Fibroblast of villous mesenchyme (primary cell): Measurements from ENCODE around the gene BPHL. TPM values are rescaled to one million over a fixed set of nuclear protein-coding genes. Genes with fewer than 3 reads are reported as not detected.
"Not testable (repeated sequence)": the region's sequence is repeated elsewhere in the genome, so short reads cannot be mapped to it uniquely, and the experiment has no call there.

Experiments used
- DNase-seq: peaks from one replicate; pipeline ENCODE4 v3.0.0-alpha.2; 2010; ENCODE audit warnings: low read depth
- H3K4me3 ChIP-seq: 2 replicates; pipeline ENCODE4 v1.5.1; 2011; ENCODE audit warnings: low read depth, mild to moderate bottlenecking, low read length
- total RNA-seq: library from RNA; depleted of rRNA; stranded (reverse); fragments of >200 nt; gene quantifications from 2 replicates; pipeline ENCODE4 v1.2.3, GENCODE V29; 2012
- TF ChIP-seq, protein P1 (sequence below): IDR thresholded peaks from 2 replicates; pipeline ENCODE4 v1.5.1; 2012; ENCODE audit warnings: low read depth, mild to moderate bottlenecking, low read length; ENCODE audit not compliant: insufficient read depth

BPHL gene
- total RNA-seq, 1 donor, result 17.3 TPM

DNA sequence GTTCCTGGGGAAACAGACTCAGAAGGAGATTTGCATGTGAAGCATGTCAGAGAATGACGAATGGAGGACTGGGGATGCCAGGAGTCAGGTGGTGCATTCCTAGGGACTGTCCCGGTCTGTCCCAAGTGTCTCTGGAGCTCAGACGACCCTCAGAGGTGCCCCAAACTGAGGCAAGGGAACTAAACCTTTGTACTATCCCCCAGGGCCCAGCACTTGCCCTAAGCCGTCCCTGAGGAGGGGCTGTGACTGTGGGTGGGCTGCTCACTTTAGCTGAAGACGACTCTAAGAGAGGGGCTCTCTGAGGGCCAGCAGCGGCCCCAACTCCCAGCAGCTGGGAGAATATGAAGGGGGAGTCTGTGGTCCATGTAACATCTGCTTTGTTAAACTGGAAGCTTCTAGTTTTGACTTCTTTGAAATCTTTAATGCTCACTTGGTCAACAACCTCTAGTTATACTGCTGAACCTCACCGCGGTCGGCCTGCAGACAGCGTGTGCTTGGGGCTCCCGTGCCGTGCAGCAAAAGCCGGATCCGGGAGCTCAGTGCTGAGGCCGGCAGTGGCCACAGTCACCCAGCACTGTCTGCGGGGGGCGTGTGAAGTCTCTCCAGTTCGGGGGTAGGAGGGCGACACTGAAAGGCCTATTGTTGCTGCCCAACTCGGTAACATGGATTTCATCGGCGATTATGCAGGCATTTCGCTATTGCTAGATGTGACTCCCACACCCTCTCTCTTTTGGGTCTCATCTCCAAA, 74.8 kb downstream of the BPHL start:
- TF ChIP-seq, protein P1, sequence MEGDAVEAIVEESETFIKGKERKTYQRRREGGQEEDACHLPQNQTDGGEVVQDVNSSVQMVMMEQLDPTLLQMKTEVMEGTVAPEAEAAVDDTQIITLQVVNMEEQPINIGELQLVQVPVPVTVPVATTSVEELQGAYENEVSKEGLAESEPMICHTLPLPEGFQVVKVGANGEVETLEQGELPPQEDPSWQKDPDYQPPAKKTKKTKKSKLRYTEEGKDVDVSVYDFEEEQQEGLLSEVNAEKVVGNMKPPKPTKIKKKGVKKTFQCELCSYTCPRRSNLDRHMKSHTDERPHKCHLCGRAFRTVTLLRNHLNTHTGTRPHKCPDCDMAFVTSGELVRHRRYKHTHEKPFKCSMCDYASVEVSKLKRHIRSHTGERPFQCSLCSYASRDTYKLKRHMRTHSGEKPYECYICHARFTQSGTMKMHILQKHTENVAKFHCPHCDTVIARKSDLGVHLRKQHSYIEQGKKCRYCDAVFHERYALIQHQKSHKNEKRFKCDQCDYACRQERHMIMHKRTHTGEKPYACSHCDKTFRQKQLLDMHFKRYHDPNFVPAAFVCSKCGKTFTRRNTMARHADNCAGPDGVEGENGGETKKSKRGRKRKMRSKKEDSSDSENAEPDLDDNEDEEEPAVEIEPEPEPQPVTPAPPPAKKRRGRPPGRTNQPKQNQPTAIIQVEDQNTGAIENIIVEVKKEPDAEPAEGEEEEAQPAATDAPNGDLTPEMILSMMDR, result no peak
- no peak for DNase-seq

DNA sequence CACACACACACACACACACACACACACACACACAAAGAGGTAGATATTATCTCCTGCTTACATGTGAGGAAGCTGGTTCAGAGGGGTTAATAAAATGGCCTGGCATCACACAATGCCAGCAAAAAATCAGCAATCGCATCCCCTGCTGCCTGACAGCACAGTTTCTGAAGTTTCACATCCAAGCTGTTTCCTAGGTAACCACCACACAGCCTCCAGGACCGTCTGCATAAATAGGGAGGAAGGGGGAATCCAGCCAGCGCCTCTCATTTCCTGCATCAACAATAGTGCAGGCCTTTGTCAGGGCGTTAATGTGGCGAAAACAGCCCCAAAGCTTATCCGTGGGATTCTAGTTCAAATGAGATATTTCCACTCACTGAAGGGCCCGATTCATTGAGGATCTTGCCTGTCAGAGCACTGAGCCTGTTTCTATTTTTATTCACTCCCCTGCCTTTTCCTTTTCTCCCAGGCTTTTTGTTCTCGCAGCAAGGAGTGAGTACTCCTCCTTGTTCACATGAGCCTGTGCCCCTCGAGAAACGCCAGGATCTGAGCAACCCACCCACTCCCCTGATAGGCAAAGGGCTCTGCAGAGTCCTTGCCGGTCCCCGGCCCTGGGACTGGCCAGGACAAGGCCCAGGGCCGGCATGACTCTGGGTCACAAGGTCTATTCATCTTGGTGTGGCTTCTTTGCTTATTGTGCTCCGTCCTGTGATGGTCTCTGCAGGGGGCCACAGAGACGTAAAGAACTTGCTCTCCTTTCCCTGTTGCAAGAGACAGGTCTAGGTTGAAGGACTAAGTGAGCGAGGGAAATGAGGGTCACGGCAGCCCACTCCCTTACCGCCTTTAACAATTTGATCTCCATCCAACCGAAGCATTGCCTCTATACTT, 76.3 kb downstream of the BPHL start:
- DNase-seq, result no peak
- H3K4me3 ChIP-seq, result no peak overlapping the region
- TF ChIP-seq, protein P1, result no peak

More for the DNA sequence above, 74.8 kb downstream of the BPHL start:
- no peak overlapping the region for H3K4me3 ChIP-seq

DNA sequence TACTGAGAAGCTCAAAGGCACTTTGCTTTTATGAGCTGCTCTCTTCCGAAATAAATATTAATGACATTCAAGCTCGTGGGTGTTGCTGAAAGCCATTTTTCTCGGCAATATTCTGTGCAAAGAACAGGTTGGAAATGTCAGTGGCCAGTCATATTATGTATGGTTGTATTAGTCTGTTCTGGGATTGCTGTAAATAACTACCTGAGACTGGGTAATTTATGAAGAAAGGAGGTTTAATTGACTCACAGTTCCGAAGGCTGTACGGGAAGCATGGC, 76.8 kb downstream of the BPHL start:
- TF ChIP-seq, protein P1, result no peak
- no peak overlapping the region for H3K4me3 ChIP-seq
- no peak for DNase-seq

DNA sequence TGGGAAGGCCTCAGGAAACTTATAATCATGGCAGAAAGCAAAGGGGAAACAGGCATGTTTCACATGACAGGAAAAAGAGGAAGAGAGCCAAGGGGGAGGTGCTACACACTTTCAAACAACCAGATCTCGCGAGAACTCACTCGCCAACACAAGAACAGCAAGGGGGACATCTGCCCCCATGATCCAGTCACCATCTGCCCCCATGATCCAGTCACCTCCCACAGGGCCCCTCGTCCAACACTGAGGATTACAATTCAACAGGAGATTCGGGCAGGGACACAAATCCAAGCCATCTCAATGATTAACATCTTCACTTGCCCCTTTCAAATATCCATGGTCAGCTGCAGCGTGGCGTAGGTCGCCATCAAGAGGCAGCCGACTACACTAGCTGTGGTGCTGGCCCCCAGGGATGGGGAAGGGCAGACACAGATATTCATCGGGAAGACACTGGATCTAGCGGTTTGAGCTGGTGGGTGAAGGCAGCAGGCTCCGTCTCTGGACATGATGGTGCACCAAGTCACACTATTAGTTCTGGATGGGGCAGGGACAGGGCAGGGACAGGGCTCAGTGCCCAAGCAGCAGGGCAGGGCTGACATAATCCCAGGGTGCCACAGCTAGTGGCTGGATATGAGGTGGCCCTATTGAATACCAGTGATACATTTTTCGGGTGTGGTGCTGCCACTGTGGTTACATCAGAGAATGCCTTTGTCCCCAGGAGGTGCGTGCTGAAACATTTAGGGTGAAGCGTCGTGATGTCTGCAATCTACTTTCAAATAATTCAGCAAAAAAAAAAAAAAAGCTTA, 77.4 kb downstream of the BPHL start:
- TF ChIP-seq, protein P1, result peak; percentile 15
- no peak for DNase-seq
- H3K4me3 ChIP-seq, result no peak overlapping the region

DNA sequence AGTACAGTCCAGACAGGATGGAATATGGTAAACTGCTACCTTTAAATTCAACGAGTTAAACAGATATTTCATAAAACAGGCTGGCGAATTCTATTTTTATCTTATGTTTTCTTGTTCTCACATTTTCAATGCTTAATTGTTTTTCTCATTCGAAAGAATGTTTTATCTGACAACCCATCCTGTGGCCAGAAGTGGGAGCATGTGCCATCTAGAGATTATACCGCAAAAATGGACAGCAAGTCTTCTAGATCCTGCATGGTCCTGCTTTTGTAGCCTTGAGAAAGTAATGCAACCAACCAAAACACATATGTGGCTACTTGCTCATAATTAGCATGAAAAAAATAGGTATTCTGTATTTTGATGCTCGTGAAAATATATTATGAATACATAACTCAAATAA, 78.3 kb downstream of the BPHL start:
- TF ChIP-seq, protein P1, result no peak
- no peak overlapping the region for H3K4me3 ChIP-seq
- DNase-seq, result no peak

DNA sequence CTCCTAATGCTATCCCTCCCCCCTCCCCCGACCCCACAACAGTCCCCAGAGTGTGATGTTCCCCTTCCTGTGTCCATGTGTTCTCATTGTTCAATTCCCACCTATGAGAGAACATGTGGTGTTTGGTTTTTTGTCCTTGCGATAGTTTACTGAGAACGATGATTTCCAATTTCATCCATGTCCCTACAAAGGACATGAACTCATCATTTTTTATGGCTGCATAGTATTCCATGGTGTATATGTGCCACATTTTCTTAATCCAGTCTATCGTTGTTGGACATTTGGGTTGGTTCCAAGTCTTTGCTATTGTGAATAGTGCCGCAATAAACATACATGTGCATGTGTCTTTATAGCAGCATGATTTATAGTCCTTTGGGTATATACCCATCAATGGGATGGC, 79.2 kb downstream of the BPHL start:
- DNase-seq, H3K4me3 ChIP-seq: not testable (repeated sequence)

DNA sequence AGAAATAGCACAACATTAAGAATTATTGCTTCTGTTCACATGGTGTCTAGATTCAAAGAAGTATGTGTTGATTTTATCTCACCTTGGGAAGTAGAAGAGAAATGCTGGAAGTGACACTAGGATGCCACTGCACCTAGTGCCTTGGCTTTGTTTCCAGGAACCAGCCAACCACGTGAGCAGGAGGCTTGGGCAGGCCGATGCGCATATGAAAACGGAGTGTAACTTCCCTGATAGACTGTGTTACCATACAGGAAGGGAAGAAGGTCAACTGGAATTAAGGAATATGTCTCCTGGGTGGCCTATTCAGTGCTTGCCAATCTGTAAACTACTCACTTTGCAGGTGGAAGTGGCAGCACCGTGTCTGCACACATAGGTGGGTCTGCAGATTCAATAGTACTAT, 80.9 kb downstream of the BPHL start:
- H3K4me3 ChIP-seq, result no peak overlapping the region
- TF ChIP-seq, protein P1, result no peak
- DNase-seq, result no peak
